Spleen (tissue), 13 donors: ENCODE data around the gene LRRC58. TPM values are rescaled to one million over a fixed set of nuclear protein-coding genes. Genes with fewer than 3 reads are reported as not detected.

Source experiments
- DNase-seq: peaks from one replicate; pipeline ENCODE4 v3.0.0-alpha.2; 2020
- H3K27ac ChIP-seq, 8 donors: fragments of 200-600 bp; sonication (generic) in 7 of 8; 1 replicate in 4 of 8; 2 replicates in 4 of 8; pipeline versions ENCODE4 v1.5.0 to v1.8.0; 2016 to 2021; ENCODE audit warnings: inconsistent platforms in 4 of 8, mild to moderate bottlenecking in 4 of 8, moderate library complexity in 1 of 8
- H3K27me3 ChIP-seq, 7 donors: fragments of 200-600 bp; sonication (generic) in 6 of 7; replicated peaks in 1 of 7; 1 replicate in 4 of 7; 2 replicates in 3 of 7; pipeline versions ENCODE4 v1.5.0 to v1.8.0; 2016 to 2021; ENCODE audit warnings: inconsistent platforms in 3 of 7, mild to moderate bottlenecking in 1 of 7
- H3K36me3 ChIP-seq, 6 donors: fragments of 200-600 bp; sonication (generic) in 5 of 6; 1 replicate in 4 of 6; 2 replicates in 2 of 6; pipeline versions ENCODE4 v1.5.0 to v1.8.0; 2016 to 2021; ENCODE audit warnings: inconsistent platforms in 2 of 6
- H3K4me1 ChIP-seq, 6 donors: fragments of 200-600 bp; sonication (generic) in 5 of 6; 1 replicate in 3 of 6; 2 replicates in 3 of 6; pipeline versions ENCODE4 v1.5.0 to v1.8.0; 2016 to 2021; ENCODE audit warnings: inconsistent platforms in 3 of 6
- H3K4me3 ChIP-seq, 8 donors: fragments of 200-600 bp; sonication (generic) in 7 of 8; 1 replicate in 4 of 8; 2 replicates in 4 of 8; pipeline versions ENCODE4 v1.5.0 to v1.8.0; 2016 to 2021; ENCODE audit warnings: inconsistent platforms in 4 of 8, mild to moderate bottlenecking in 4 of 8, moderate library complexity in 2 of 8
- H3K9me3 ChIP-seq, 8 donors: fragments of 200-600 bp; sonication (generic) in 7 of 8; 1 replicate in 4 of 8; 2 replicates in 4 of 8; pipeline versions ENCODE4 v1.5.0 to v1.8.0; 2016 to 2021; ENCODE audit warnings: inconsistent platforms in 4 of 8
- CTCF ChIP-seq, 11 experiments: fragments of 200-600 bp in 7 of 11; fragments of 450-650 bp in 4 of 11; sonication (generic) in 4 of 11; IDR thresholded peaks in 8 of 11; conservative IDR thresholded peaks in 3 of 11; 1 replicate in 7 of 11; 2 replicates in 4 of 11; pipeline versions ENCODE4 v1.4.0 to v1.8.0; 2016 to 2021; ENCODE audit warnings: antibody characterized with exemption in 11 of 11, inconsistent platforms in 4 of 11, mild to moderate bottlenecking in 1 of 11
- POLR2A ChIP-seq, 3 donors: fragments of 450-650 bp; IDR thresholded peaks; one replicate each; pipeline ENCODE4 v1.5.1; 2017; ENCODE audit warnings: antibody characterized with exemption in 3 of 3, mild to moderate bottlenecking in 1 of 3
- POLR2AphosphoS5 ChIP-seq, 3 donors: sonication (generic); formaldehyde crosslinking; IDR thresholded peaks; one replicate each; pipeline ENCODE4 v1.5.1; 2017; ENCODE audit warnings: antibody characterized with exemption in 3 of 3
- WGBS, 5 donors: extraction: QIAGEN DNeasy Blood & Tissue Kit in 3 of 5; methylation state at CpG; one replicate each; pipeline versions ENCODE4 v1.1.5 to v1.1.7; 2013 to 2018; 5-methylcytosine and 5-hydroxymethylcytosine counted together
- intact Hi-C: fragments of 100-400 bp; cut with DNase I; formaldehyde crosslinking; loops from one replicate; pipeline ENCODE4 v1.15.0; 2023; ENCODE audit warnings: low total_unique reads
- long read RNA-seq, 2 donors: transcript quantifications; one replicate each; lab custom pipeline, GENCODE V29; 2026
- polyA plus RNA-seq, 3 donors: library from polyadenylated mRNA; stranded (reverse); fragments of 200-250 nt; gene quantifications; one replicate each; pipeline ENCODE4 v1.2.1, GENCODE V29; 2013
- total RNA-seq, 7 donors: library from RNA; depleted of rRNA in 3 of 7; stranded (reverse); fragments of >200 nt in 3 of 7; fragmentation: NEBNext Ultra II Directional in 4 of 7; extraction: Animal tissue kit (Norgen Biotek cat#: 25700) in 4 of 7; gene quantifications; one replicate each; pipeline versions ENCODE4 v1.1.0 to v1.2.1, GENCODE V29; 2016 to 2021
- donor health status: healthy with polysubstance abuse.
- donor health status: DM: no; HTN: no; CAD: no; lungs with moderate emphysema.
- donor health status: DM: no; HTN: no; CAD: no.
- donor health status: Bipolar disorder and iron deficiency.
- donor health status: healthy.
- donor health status: DM: no; HTN: no; CAD: no.
- donor health status: DM: yes; HTN: yes; CAD: no.

LRRC58 gene
- total RNA-seq = 10 to 100 TPM; 18.9 to 38.7 (median 23.0) TPM
- 1 to 10 TPM; 4.2 to 6.1 (median 5.4) TPM for polyA plus RNA-seq
- long read RNA-seq, donor 1, full-length matches to known transcripts = 2 of 2 reads
- long read RNA-seq, donor 1, partial matches to known transcripts = 0 of 2 reads
- long read RNA-seq, donor 1, other reads (novel, unspliced or antisense) = 0 of 2 reads
- long read RNA-seq, donor 2, full-length matches to known transcripts = 2 of 2 reads
- long read RNA-seq, donor 2, partial matches to known transcripts = 0 of 2 reads
- long read RNA-seq, donor 2, other reads (novel, unspliced or antisense) = 0 of 2 reads

DNA sequence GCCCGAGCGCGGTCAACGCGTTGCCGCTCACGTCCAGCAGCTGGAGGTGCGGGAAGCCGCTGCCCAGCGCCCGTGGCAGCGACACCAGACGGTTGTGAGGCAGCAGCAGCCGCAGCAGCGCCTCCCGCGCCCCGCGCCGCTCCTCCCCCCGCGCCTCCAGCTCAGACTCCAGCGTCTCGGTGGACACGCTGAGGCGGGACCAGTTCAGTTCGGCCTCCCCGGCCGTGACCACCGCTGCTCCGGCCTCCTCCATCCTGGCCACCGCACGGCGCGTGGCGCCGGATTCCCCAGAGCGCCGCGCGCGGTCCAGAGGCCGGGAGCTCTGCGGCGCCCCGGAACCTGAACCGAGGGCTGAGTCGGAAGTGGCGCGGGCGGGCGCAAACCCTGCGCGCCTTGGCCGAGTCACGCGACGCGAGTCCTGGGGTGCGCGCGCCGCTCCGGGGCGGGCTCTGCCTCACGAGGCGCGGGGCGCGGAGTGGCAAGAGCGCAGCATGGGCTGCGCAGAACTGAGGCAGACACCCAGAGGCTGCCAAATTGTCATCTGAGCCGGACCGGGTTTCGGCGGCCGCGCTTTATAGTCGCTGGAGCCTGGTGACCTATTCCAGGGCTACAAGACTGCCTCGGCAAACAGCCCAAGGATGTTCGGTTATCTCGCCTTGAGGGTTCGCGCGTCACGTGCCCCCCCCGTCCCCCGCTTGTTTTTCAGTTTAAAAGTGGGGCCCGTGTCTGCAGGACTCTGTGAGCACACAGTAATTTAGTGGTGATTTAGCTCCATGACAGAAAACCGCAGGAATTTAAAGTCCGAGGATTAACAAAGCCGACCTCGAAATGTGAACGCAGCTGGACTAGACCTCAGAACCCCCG is at the start of gene LRRC58:
Gene LRRC58 (minus strand): TSS at position 364 of the 864 bp plus-strand sequence. CDS start 111 bp downstream, at position 253.
- H3K27me3 ChIP-seq = no peaks in the 10 kb centered on the region
- peak; percentile 97 to 98 (median 97) for TF ChIP-seq POLR2AphosphoS5 (IDR thresholded peaks at IDR 0.05)
- peak in 5 of 11 experiments; percentile 14 to 46 (median 40) for TF ChIP-seq CTCF (IDR thresholded peaks at IDR 0.05 in 8 of 11, conservative IDR thresholded peaks at IDR 0.05 in 3 of 11)
- TF ChIP-seq POLR2A (IDR thresholded peaks at IDR 0.05) = peak; percentile 10 to 78 (median 77)

GRCh38 chr3:120396469-120396868 is 47.3 kb upstream of the LRRC58 start:
- DNase-seq = no peak
- Histone ChIP-seq H3K4me1 (peaks cover 0 to 7% (median 0%) of the 10 kb centered on the region in 6 donors), H3K27me3 (no peaks in the 10 kb centered on the region), H3K36me3 (peaks cover 0 to 67% (median 7%) of the 10 kb centered on the region in 6 donors), H3K9me3 (no peaks in the 10 kb centered on the region), H3K27ac (no peak overlapping the region), H3K4me3 (no peak overlapping the region)
- TF ChIP-seq CTCF (IDR thresholded peaks at IDR 0.05 in 8 of 11, conservative IDR thresholded peaks at IDR 0.05 in 3 of 11) = no peak
- no peak for TF ChIP-seq POLR2AphosphoS5 (IDR thresholded peaks at IDR 0.05)
- no peak for TF ChIP-seq POLR2A (IDR thresholded peaks at IDR 0.05)
- intact Hi-C loops = no loop called here
- 76 to 87% (median 83%) methylated on average over 8 of the region's 8 CpGs for WGBS, 5 donors

More for the DNA sequence above, at the start of gene LRRC58:
- DNase-seq = peak; percentile 98
- Histone ChIP-seq H3K9me3 (no peaks in the 10 kb centered on the region), H3K27ac (peak within 1 kb of the TSS; percentile 90 to 95 (median 92)), H3K4me3 (peak within 1 kb of the TSS; percentile 80 to 97 (median 88)), H3K36me3 (peaks cover 0 to 10% (median 0%) of the 10 kb centered on the region in 6 donors), H3K4me1 (peaks cover 19 to 61% (median 51%) of the 10 kb centered on the region in 6 donors)
- WGBS, 5 donors = 0 to 1% (median 0%) methylated on average over 36 to 95 of the region's 95 CpGs
- intact Hi-C loops = no loop called here

GRCh38 chr3:120394347-120394746 is 45.2 kb upstream of the LRRC58 start:
- no peaks in the 10 kb centered on the region for H3K9me3 ChIP-seq
- no peaks in the 10 kb centered on the region for H3K27me3 ChIP-seq
- intact Hi-C loops = no loop called here
- no peak for TF ChIP-seq CTCF (IDR thresholded peaks at IDR 0.05 in 8 of 11, conservative IDR thresholded peaks at IDR 0.05 in 3 of 11)
- H3K4me1 ChIP-seq = peaks cover 0 to 3% (median 0%) of the 10 kb centered on the region in 6 donors
- no peak overlapping the region for H3K27ac ChIP-seq
- 82 to 95% (median 90%) methylated on average over 2 of the region's 2 CpGs for WGBS, 5 donors
- no peak for DNase-seq
- no peak overlapping the region for H3K4me3 ChIP-seq
- H3K36me3 ChIP-seq = peaks cover 0 to 47% (median 7%) of the 10 kb centered on the region in 6 donors

- no peak overlapping the region for H3K4me3 ChIP-seq
- no peaks in the 10 kb centered on the region for H3K27me3 ChIP-seq
- no peak overlapping the region for H3K27ac ChIP-seq
- H3K9me3 ChIP-seq = no peaks in the 10 kb centered on the region
- H3K4me1 ChIP-seq = no peaks in the 10 kb centered on the region
- WGBS, 5 donors = 88 to 99% (median 94%) methylated on average over 2 of the region's 2 CpGs
- DNase-seq = no peak
- intact Hi-C loops = no loop called here
- TF ChIP-seq POLR2A (IDR thresholded peaks at IDR 0.05) = no peak
- TF ChIP-seq POLR2AphosphoS5 (IDR thresholded peaks at IDR 0.05) = no peak
- TF ChIP-seq CTCF (IDR thresholded peaks at IDR 0.05 in 8 of 11, conservative IDR thresholded peaks at IDR 0.05 in 3 of 11) = no peak
- peaks cover 0 to 42% (median 7%) of the 10 kb centered on the region in 6 donors for H3K36me3 ChIP-seq
Observed at GRCh38 chr3:120393761-120394160, 44.6 kb upstream of the LRRC58 start.
